ENCODE data around the gene HS3ST3A1.

HS3ST3A1 gene

GRCh38 chr17:13580790-13581189 is 20.9 kb downstream of the HS3ST3A1 start:
- no peak overlapping the region for H3K23ac ChIP-seq (ENCODE audit: low read length)
- H2BK120ac ChIP-seq (ENCODE audit: low read depth, low read length), result no peak overlapping the region
- WGBS (ENCODE audit: extremely low coverage, insufficient coverage, low lambda C conversion rate), result no CpG with 5 or more reads among the region's 8 CpGs
- H2BK5ac ChIP-seq (ENCODE audit: low read length), result no peak overlapping the region
- peaks cover 3% of the 10 kb centered on the region for H3K79me1 ChIP-seq (ENCODE audit: low read length)
- H3K9ac ChIP-seq (ENCODE audit: low read length), result no peak overlapping the region
- no peaks in the 10 kb centered on the region for H3K36me3 ChIP-seq (ENCODE audit: control insufficient read depth, insufficient read depth, low read length)
- H4K5ac ChIP-seq (ENCODE audit: low read length), result no peak overlapping the region
- H3K4me1 ChIP-seq (ENCODE audit: control insufficient read depth, low read depth, low read length), result peaks cover 3% of the 10 kb centered on the region
- no peak overlapping the region for H3K4ac ChIP-seq (ENCODE audit: low read depth, low read length)
- no peak overlapping the region for H2BK15ac ChIP-seq (replicated peaks; ENCODE audit: low read depth)
- DNase-seq, result no peak
- H2AK5ac ChIP-seq (ENCODE audit: low read length), result no peak overlapping the region
- H3K4me2 ChIP-seq (ENCODE audit: low read length), result no peak overlapping the region
- no peaks in the 10 kb centered on the region for H3K79me2 ChIP-seq (ENCODE audit: control insufficient read depth, insufficient read depth, low read length)
- H3K18ac ChIP-seq (ENCODE audit: low read length), result no peak overlapping the region
- H4K8ac ChIP-seq (ENCODE audit: low read depth, low read length), result no peak overlapping the region
- H3K27me3 ChIP-seq (ENCODE audit: insufficient read depth, low read length, poor library complexity), result no peaks in the 10 kb centered on the region
- no peak overlapping the region for H3K4me3 ChIP-seq (ENCODE audit: low read length)
- no peak overlapping the region for H3K27ac ChIP-seq (ENCODE audit: low read depth, low read length)
- no peak overlapping the region for H3K56ac ChIP-seq (ENCODE audit: low read length)

- no peak overlapping the region for H3K9ac ChIP-seq (ENCODE audit: low read length)
- no peak overlapping the region for H4K5ac ChIP-seq (ENCODE audit: low read length)
- H2BK5ac ChIP-seq (ENCODE audit: low read length), result peak overlapping the region; percentile 26
- no peak overlapping the region for H3K4me3 ChIP-seq (ENCODE audit: low read length)
- no peaks in the 10 kb centered on the region for H3K36me3 ChIP-seq (ENCODE audit: control insufficient read depth, insufficient read depth, low read length)
- no peak overlapping the region for H4K8ac ChIP-seq (ENCODE audit: low read depth, low read length)
- peaks cover 11% of the 10 kb centered on the region for H3K4me1 ChIP-seq (ENCODE audit: control insufficient read depth, low read depth, low read length)
- H2BK15ac ChIP-seq (replicated peaks; ENCODE audit: low read depth), result peak overlapping the region; percentile 87
- H3K27me3 ChIP-seq (ENCODE audit: insufficient read depth, low read length, poor library complexity), result no peaks in the 10 kb centered on the region
- H3K18ac ChIP-seq (ENCODE audit: low read length), result peak overlapping the region; percentile 39
- no CpG with 5 or more reads among the region's 3 CpGs for WGBS (ENCODE audit: extremely low coverage, insufficient coverage, low lambda C conversion rate)
- H3K79me1 ChIP-seq (ENCODE audit: low read length), result peaks cover 1% of the 10 kb centered on the region
- DNase-seq, result peak; percentile 53
- H2AK5ac ChIP-seq (ENCODE audit: low read length), result no peak overlapping the region
- no peak overlapping the region for H3K4me2 ChIP-seq (ENCODE audit: low read length)
- no peak overlapping the region for H2BK120ac ChIP-seq (ENCODE audit: low read depth, low read length)
- no peak overlapping the region for H3K56ac ChIP-seq (ENCODE audit: low read length)
- H3K79me2 ChIP-seq (ENCODE audit: control insufficient read depth, insufficient read depth, low read length), result no peaks in the 10 kb centered on the region
- no peak overlapping the region for H3K4ac ChIP-seq (ENCODE audit: low read depth, low read length)
- peak overlapping the region; percentile 63 for H3K27ac ChIP-seq (ENCODE audit: low read depth, low read length)
- H3K23ac ChIP-seq (ENCODE audit: low read length), result no peak overlapping the region
Observed at GRCh38 chr17:13576661-13577526, 24.8 kb downstream of the HS3ST3A1 start.

- H3K4me3 ChIP-seq (ENCODE audit: low read length), result no peak overlapping the region
- WGBS (ENCODE audit: extremely low coverage, insufficient coverage, low lambda C conversion rate), result no CpG with 5 or more reads among the region's 6 CpGs
- no peaks in the 10 kb centered on the region for H3K36me3 ChIP-seq (ENCODE audit: control insufficient read depth, insufficient read depth, low read length)
- H4K5ac ChIP-seq (ENCODE audit: low read length), result no peak overlapping the region
- H3K4me2 ChIP-seq (ENCODE audit: low read length), result no peak overlapping the region
- no peaks in the 10 kb centered on the region for H3K27me3 ChIP-seq (ENCODE audit: insufficient read depth, low read length, poor library complexity)
- peaks cover 1% of the 10 kb centered on the region for H3K79me1 ChIP-seq (ENCODE audit: low read length)
- H3K23ac ChIP-seq (ENCODE audit: low read length), result no peak overlapping the region
- peaks cover 11% of the 10 kb centered on the region for H3K4me1 ChIP-seq (ENCODE audit: control insufficient read depth, low read depth, low read length)
- peak; percentile 99 for DNase-seq
- no peak overlapping the region for H3K9ac ChIP-seq (ENCODE audit: low read length)
- H3K27ac ChIP-seq (ENCODE audit: low read depth, low read length), result peak overlapping the region; percentile 78
- H3K18ac ChIP-seq (ENCODE audit: low read length), result peak overlapping the region; percentile 60
- no peak overlapping the region for H3K4ac ChIP-seq (ENCODE audit: low read depth, low read length)
- H2AK5ac ChIP-seq (ENCODE audit: low read length), result no peak overlapping the region
- no peak overlapping the region for H2BK120ac ChIP-seq (ENCODE audit: low read depth, low read length)
- no peak overlapping the region for H2BK5ac ChIP-seq (ENCODE audit: low read length)
- H2BK15ac ChIP-seq (replicated peaks; ENCODE audit: low read depth), result peak overlapping the region; percentile 87
- H3K56ac ChIP-seq (ENCODE audit: low read length), result no peak overlapping the region
- H3K79me2 ChIP-seq (ENCODE audit: control insufficient read depth, insufficient read depth, low read length), result no peaks in the 10 kb centered on the region
- H4K8ac ChIP-seq (ENCODE audit: low read depth, low read length), result no peak overlapping the region
Observed at GRCh38 chr17:13575922-13576419, 25.8 kb downstream of the HS3ST3A1 start.

GRCh38 chr17:13575466-13575865 is 26.3 kb downstream of the HS3ST3A1 start:
- Histone ChIP-seq H2BK120ac (ENCODE audit: low read depth, low read length) (no peak overlapping the region), H3K79me1 (ENCODE audit: low read length) (peaks cover 2% of the 10 kb centered on the region), H4K8ac (ENCODE audit: low read depth, low read length) (no peak overlapping the region), H2AK5ac (ENCODE audit: low read length) (no peak overlapping the region), H3K4me3 (ENCODE audit: low read length) (no peak overlapping the region), H4K5ac (ENCODE audit: low read length) (no peak overlapping the region), H3K4me2 (ENCODE audit: low read length) (no peak overlapping the region), H2BK5ac (ENCODE audit: low read length) (no peak overlapping the region), H3K36me3 (ENCODE audit: control insufficient read depth, insufficient read depth, low read length) (no peaks in the 10 kb centered on the region), H3K18ac (ENCODE audit: low read length) (peak overlapping the region; percentile 60), H3K56ac (ENCODE audit: low read length) (peak overlapping the region; percentile 1), H3K79me2 (ENCODE audit: control insufficient read depth, insufficient read depth, low read length) (no peaks in the 10 kb centered on the region), H2BK15ac (replicated peaks; ENCODE audit: low read depth) (no peak overlapping the region), H3K23ac (ENCODE audit: low read length) (no peak overlapping the region), H3K27ac (ENCODE audit: low read depth, low read length) (peak overlapping the region; percentile 78), H3K4me1 (ENCODE audit: control insufficient read depth, low read depth, low read length) (peaks cover 11% of the 10 kb centered on the region), H3K4ac (ENCODE audit: low read depth, low read length) (no peak overlapping the region), H3K9ac (ENCODE audit: low read length) (no peak overlapping the region), H3K27me3 (ENCODE audit: insufficient read depth, low read length, poor library complexity) (no peaks in the 10 kb centered on the region)
- WGBS (ENCODE audit: extremely low coverage, insufficient coverage, low lambda C conversion rate), result no CpG with 5 or more reads among the region's 2 CpGs
- DNase-seq, result peak; percentile 87

GRCh38 chr17:13572581-13572980 is 29.1 kb downstream of the HS3ST3A1 start:
- H3K4me1 ChIP-seq (ENCODE audit: control insufficient read depth, low read depth, low read length), result peaks cover 16% of the 10 kb centered on the region
- no peak overlapping the region for H3K9ac ChIP-seq (ENCODE audit: low read length)
- H3K79me2 ChIP-seq (ENCODE audit: control insufficient read depth, insufficient read depth, low read length), result peaks cover 2% of the 10 kb centered on the region
- no peak overlapping the region for H3K4ac ChIP-seq (ENCODE audit: low read depth, low read length)
- H3K23ac ChIP-seq (ENCODE audit: low read length), result no peak overlapping the region
- no peak overlapping the region for H2AK5ac ChIP-seq (ENCODE audit: low read length)
- no peak overlapping the region for H3K27ac ChIP-seq (ENCODE audit: low read depth, low read length)
- H3K36me3 ChIP-seq (ENCODE audit: control insufficient read depth, insufficient read depth, low read length), result no peaks in the 10 kb centered on the region
- no peak overlapping the region for H3K4me2 ChIP-seq (ENCODE audit: low read length)
- no peak overlapping the region for H3K56ac ChIP-seq (ENCODE audit: low read length)
- peaks cover 2% of the 10 kb centered on the region for H3K79me1 ChIP-seq (ENCODE audit: low read length)
- no peaks in the 10 kb centered on the region for H3K27me3 ChIP-seq (ENCODE audit: insufficient read depth, low read length, poor library complexity)
- no peak overlapping the region for H4K5ac ChIP-seq (ENCODE audit: low read length)
- no peak for DNase-seq
- no peak overlapping the region for H3K18ac ChIP-seq (ENCODE audit: low read length)
- no peak overlapping the region for H4K8ac ChIP-seq (ENCODE audit: low read depth, low read length)
- no CpG with 5 or more reads among the region's 3 CpGs for WGBS (ENCODE audit: extremely low coverage, insufficient coverage, low lambda C conversion rate)
- no peak overlapping the region for H2BK5ac ChIP-seq (ENCODE audit: low read length)
- H2BK120ac ChIP-seq (ENCODE audit: low read depth, low read length), result no peak overlapping the region
- H3K4me3 ChIP-seq (ENCODE audit: low read length), result no peak overlapping the region
- no peak overlapping the region for H2BK15ac ChIP-seq (replicated peaks; ENCODE audit: low read depth)

Data from mesendoderm (in vitro differentiated cells).